Transverse colon (tissue), 4 donors: Measurements from ENCODE around the gene MAP3K3.

Experiments
- CTCF ChIP-seq, 5 experiments: fragments of 200-600 bp in 3 of 5; fragments of 450-650 bp in 2 of 5; sonication (generic) in 3 of 5; IDR thresholded peaks; 1 replicate in 2 of 5; 2 replicates in 3 of 5; pipeline ENCODE4 v1.5.1; 2016 to 2017; ENCODE audit warnings: antibody characterized with exemption in 5 of 5, inconsistent platforms in 3 of 5, mild to moderate bottlenecking in 2 of 5, moderate library complexity in 1 of 5
- POLR2A ChIP-seq: fragments of 450-650 bp; IDR thresholded peaks from one replicate; pipeline ENCODE4 v1.6.1; 2016; ENCODE audit warnings: antibody characterized with exemption, mild to moderate bottlenecking, moderate library complexity
- POLR2AphosphoS5 ChIP-seq, 3 donors: sonication (generic); formaldehyde crosslinking; IDR thresholded peaks; one replicate each; pipeline ENCODE4 v1.6.1; 2016; ENCODE audit warnings: antibody characterized with exemption in 3 of 3

GRCh38 chr17:63588797-63589196, 33.4 kb upstream of the MAP3K3 start:
- TF ChIP-seq POLR2AphosphoS5 (IDR thresholded peaks at IDR 0.05), result no peak
- no peak for TF ChIP-seq POLR2A
- no peak for TF ChIP-seq CTCF (IDR thresholded peaks at IDR 0.05)
